ENCODE measurements around the gene AGPAT4.

DNA sequence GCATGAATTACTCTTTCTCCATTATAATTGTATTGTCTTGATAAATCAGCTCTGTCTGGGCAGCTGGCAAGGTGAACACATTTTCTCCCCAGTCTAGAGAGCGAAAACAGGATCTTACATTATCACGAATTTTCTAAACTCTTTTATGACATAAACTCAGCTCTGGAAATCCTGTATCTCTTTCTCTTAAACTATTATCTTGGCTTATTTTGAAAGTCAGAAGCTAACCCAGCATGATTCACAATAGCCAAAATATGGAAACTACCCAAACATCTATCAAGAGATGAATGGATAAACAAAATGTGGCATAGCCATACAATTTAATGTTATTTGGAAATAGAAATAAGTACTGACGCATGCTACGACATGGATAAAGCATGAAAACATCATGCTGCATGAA, 25.9 kb upstream of the AGPAT4 start:
- TF ChIP-seq, protein P1, sequence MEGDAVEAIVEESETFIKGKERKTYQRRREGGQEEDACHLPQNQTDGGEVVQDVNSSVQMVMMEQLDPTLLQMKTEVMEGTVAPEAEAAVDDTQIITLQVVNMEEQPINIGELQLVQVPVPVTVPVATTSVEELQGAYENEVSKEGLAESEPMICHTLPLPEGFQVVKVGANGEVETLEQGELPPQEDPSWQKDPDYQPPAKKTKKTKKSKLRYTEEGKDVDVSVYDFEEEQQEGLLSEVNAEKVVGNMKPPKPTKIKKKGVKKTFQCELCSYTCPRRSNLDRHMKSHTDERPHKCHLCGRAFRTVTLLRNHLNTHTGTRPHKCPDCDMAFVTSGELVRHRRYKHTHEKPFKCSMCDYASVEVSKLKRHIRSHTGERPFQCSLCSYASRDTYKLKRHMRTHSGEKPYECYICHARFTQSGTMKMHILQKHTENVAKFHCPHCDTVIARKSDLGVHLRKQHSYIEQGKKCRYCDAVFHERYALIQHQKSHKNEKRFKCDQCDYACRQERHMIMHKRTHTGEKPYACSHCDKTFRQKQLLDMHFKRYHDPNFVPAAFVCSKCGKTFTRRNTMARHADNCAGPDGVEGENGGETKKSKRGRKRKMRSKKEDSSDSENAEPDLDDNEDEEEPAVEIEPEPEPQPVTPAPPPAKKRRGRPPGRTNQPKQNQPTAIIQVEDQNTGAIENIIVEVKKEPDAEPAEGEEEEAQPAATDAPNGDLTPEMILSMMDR (conservative IDR thresholded peaks at IDR 0.05; ENCODE audit: low read length) = no peak
- TF ChIP-seq EZH2phosphoT487 (IDR thresholded peaks at IDR 0.05; ENCODE audit: borderline replicate concordance) = no peak
